Measurements from ENCODE around the gene HPGD.

DNA sequence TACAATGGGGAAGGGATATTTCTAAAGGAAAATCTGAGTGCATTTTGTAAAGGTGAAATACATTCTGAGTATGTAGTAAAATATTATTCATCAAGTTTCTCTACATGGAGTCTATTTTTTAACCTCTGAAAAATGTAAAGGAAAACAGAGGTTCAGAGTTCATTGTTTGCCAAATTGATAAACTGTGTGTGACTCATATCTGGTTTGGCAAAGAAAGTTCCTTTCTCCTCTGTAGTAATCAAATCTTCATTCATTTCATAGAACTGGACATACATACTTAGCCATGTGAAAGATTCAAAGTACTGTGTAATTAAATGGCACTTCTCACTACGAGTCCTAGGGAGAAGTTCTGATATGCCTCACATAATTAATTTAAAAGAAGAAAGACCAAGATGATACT, 61.6 kb downstream of the HPGD start:
- TF ChIP-seq, protein P1, sequence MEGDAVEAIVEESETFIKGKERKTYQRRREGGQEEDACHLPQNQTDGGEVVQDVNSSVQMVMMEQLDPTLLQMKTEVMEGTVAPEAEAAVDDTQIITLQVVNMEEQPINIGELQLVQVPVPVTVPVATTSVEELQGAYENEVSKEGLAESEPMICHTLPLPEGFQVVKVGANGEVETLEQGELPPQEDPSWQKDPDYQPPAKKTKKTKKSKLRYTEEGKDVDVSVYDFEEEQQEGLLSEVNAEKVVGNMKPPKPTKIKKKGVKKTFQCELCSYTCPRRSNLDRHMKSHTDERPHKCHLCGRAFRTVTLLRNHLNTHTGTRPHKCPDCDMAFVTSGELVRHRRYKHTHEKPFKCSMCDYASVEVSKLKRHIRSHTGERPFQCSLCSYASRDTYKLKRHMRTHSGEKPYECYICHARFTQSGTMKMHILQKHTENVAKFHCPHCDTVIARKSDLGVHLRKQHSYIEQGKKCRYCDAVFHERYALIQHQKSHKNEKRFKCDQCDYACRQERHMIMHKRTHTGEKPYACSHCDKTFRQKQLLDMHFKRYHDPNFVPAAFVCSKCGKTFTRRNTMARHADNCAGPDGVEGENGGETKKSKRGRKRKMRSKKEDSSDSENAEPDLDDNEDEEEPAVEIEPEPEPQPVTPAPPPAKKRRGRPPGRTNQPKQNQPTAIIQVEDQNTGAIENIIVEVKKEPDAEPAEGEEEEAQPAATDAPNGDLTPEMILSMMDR (IDR thresholded peaks at IDR 0.05): no peak
- TF ChIP-seq POLR2AphosphoS5 (IDR thresholded peaks at IDR 0.05) (no peak), EP300 (IDR thresholded peaks at IDR 0.05) (no peak)
